Natural killer cell (primary cell): Measurements from ENCODE around the gene MBD3L4. TPM values are rescaled to one million over a fixed set of nuclear protein-coding genes. Genes with fewer than 3 reads are reported as not detected.

Source experiments
- ATAC-seq, 3 donors: fragments of 150-1000 bp in 2 of 3; fragments of 200-7000 bp in 1 of 3; cut with Tn5 transposase; 1 replicate in 1 of 3; 2 replicates in 2 of 3; pipeline ENCODE4 v1.10.0; 2021; ENCODE audit warnings: mild to moderate bottlenecking in 2 of 3, moderate library complexity in 2 of 3
- DNase-seq, 2 donors: peaks; one replicate each; pipeline versions ENCODE4 v3.0.0 to v3.0.0-alpha.2; 2013 to 2021; ENCODE audit warnings: mixed read lengths in 1 of 2
- H3K27ac ChIP-seq: one replicate; pipeline ENCODE4 v1.5.1; 2013; ENCODE audit warnings: mild to moderate bottlenecking, low read length
- H3K27me3 ChIP-seq: one replicate; pipeline ENCODE4 v1.6.1; 2013; ENCODE audit warnings: low read length; ENCODE audit not compliant: control insufficient read depth, insufficient read depth
- H3K36me3 ChIP-seq: one replicate; pipeline ENCODE4 v1.6.1; 2013; ENCODE audit warnings: low read length; ENCODE audit not compliant: control insufficient read depth, insufficient read depth
- H3K4me1 ChIP-seq: one replicate; pipeline ENCODE4 v1.6.1; 2013; ENCODE audit warnings: low read length; ENCODE audit not compliant: control insufficient read depth, insufficient read depth
- H3K4me3 ChIP-seq: one replicate; pipeline ENCODE4 v1.5.1; 2013; ENCODE audit warnings: low read length
- H3K9me3 ChIP-seq: one replicate; pipeline ENCODE4 v1.6.1; 2013; ENCODE audit warnings: low read length; ENCODE audit not compliant: control insufficient read depth, insufficient read depth
- H3K27ac Mint-ChIP-seq, 2 donors: one replicate each; pipeline ENCODE4 v1.8.0; 2022; ENCODE audit warnings: mild to moderate bottlenecking in 2 of 2, mixed read lengths in 2 of 2, moderate library complexity in 1 of 2
- H3K27me3 Mint-ChIP-seq, 2 donors: one replicate each; pipeline ENCODE4 v1.8.0; 2022; ENCODE audit warnings: low read depth in 2 of 2, mixed read lengths in 2 of 2
- H3K36me3 Mint-ChIP-seq: one replicate; pipeline ENCODE4 v1.8.0; 2022; ENCODE audit warnings: mixed read lengths
- H3K4me1 Mint-ChIP-seq, 2 donors: one replicate each; pipeline ENCODE4 v1.8.0; 2022; ENCODE audit warnings: mixed read lengths in 2 of 2
- H3K4me3 Mint-ChIP-seq: one replicate; pipeline ENCODE4 v1.8.0; 2022; ENCODE audit warnings: mild to moderate bottlenecking, moderate library complexity, mixed read lengths
- H3K9me3 Mint-ChIP-seq, 2 donors: one replicate each; pipeline ENCODE4 v1.8.0; 2022; ENCODE audit warnings: mixed read lengths in 2 of 2
- CTCF ChIP-seq: fragments of 200-600 bp; IDR thresholded peaks from one replicate; pipeline ENCODE4 v1.8.0; 2022; ENCODE audit warnings: antibody characterized with exemption
- WGBS: methylation state at CpG from one replicate; pipeline ENCODE4 v1.1.7; 2013; ENCODE audit warnings: missing lambda C conversion rate; ENCODE audit not compliant: insufficient coverage; 5-methylcytosine and 5-hydroxymethylcytosine counted together
- intact Hi-C: fragments of 100-400 bp; cut with micrococcal nuclease; formaldehyde crosslinking; loops from one replicate; pipeline ENCODE4 v1.14.2; 2022
- total RNA-seq, 4 donors: library from RNA; stranded (reverse); fragments of 120-200 nt in 1 of 4; gene quantifications; one replicate each; pipeline versions ENCODE4 v1.2.3 to v1.2.4, GENCODE V29; 2013 to 2022

Gene MBD3L4
- total RNA-seq, 3 donors from 2014 or later (not counting 1 experiment from before 2014, with no cell fraction given) = not detected

GRCh38 chr19:7000816-7001215 is 39.2 kb downstream of the MBD3L4 start:
- Histone ChIP-seq H3K4me1 (no peaks in the 10 kb centered on the region), H3K9me3 (no peaks in the 10 kb centered on the region), H3K27ac (no peak overlapping the region), H3K4me3 (no peak overlapping the region), H3K27me3 (no peaks in the 10 kb centered on the region), H3K36me3 (no peaks in the 10 kb centered on the region)
- H3K27me3 Mint-ChIP-seq = peaks cover 6 to 22% of the 10 kb centered on the region in 2 donors
- 87% methylated on average over 1 of the region's 1 CpG for WGBS
- H3K27ac Mint-ChIP-seq = peak overlapping the region in 1 of 2 donors; percentile 6
- H3K9me3 Mint-ChIP-seq = no peaks in the 10 kb centered on the region
- no peak overlapping the region for H3K4me3 Mint-ChIP-seq
- no peak for ATAC-seq
- H3K36me3 Mint-ChIP-seq = no peaks in the 10 kb centered on the region
- no peaks in the 10 kb centered on the region for H3K4me1 Mint-ChIP-seq
- no peak for TF ChIP-seq CTCF
- intact Hi-C loops = no loop called here
- DNase-seq = no peak

GRCh38 chr19:7000333-7000732 is 39.6 kb downstream of the MBD3L4 start:
- no peak for TF ChIP-seq CTCF
- intact Hi-C loops = no loop called here
- no peak overlapping the region for H3K4me3 ChIP-seq
- Mint-ChIP-seq H3K36me3 (no peaks in the 10 kb centered on the region), H3K27me3 (peaks cover 6 to 22% of the 10 kb centered on the region in 2 donors), H3K9me3 (peaks cover 0 to 2% of the 10 kb centered on the region in 2 donors), H3K27ac (peak overlapping the region in 1 of 2 donors; percentile 29), H3K4me3 (no peak overlapping the region), H3K4me1 (peaks cover 0 to 2% of the 10 kb centered on the region in 2 donors)
- H3K4me1 ChIP-seq = no peaks in the 10 kb centered on the region
- H3K36me3 ChIP-seq = no peaks in the 10 kb centered on the region
- WGBS = 67% methylated on average over 3 of the region's 3 CpGs
- no peak for ATAC-seq
- H3K9me3 ChIP-seq = no peaks in the 10 kb centered on the region
- H3K27me3 ChIP-seq = no peaks in the 10 kb centered on the region
- no peak for DNase-seq
- H3K27ac ChIP-seq = no peak overlapping the region

GRCh38 chr19:6999933-7000332 is 40.0 kb downstream of the MBD3L4 start:
- Mint-ChIP-seq H3K9me3 (peaks cover 3 to 6% of the 10 kb centered on the region in 2 donors), H3K27me3 (peaks cover 6 to 22% of the 10 kb centered on the region in 2 donors), H3K4me3 (no peak overlapping the region), H3K36me3 (no peaks in the 10 kb centered on the region), H3K27ac (peak overlapping the region in 1 of 2 donors; percentile 29), H3K4me1 (peaks cover 0 to 6% of the 10 kb centered on the region in 2 donors)
- DNase-seq (no peak), ATAC-seq (no peak)
- intact Hi-C loops = no loop called here
- Histone ChIP-seq H3K27me3 (no peaks in the 10 kb centered on the region), H3K4me3 (no peak overlapping the region), H3K4me1 (no peaks in the 10 kb centered on the region), H3K36me3 (no peaks in the 10 kb centered on the region), H3K9me3 (no peaks in the 10 kb centered on the region), H3K27ac (no peak overlapping the region)
- TF ChIP-seq CTCF = no peak
- 92% methylated on average over 7 of the region's 7 CpGs for WGBS
